ENCODE measurements around the gene FH.

DNA sequence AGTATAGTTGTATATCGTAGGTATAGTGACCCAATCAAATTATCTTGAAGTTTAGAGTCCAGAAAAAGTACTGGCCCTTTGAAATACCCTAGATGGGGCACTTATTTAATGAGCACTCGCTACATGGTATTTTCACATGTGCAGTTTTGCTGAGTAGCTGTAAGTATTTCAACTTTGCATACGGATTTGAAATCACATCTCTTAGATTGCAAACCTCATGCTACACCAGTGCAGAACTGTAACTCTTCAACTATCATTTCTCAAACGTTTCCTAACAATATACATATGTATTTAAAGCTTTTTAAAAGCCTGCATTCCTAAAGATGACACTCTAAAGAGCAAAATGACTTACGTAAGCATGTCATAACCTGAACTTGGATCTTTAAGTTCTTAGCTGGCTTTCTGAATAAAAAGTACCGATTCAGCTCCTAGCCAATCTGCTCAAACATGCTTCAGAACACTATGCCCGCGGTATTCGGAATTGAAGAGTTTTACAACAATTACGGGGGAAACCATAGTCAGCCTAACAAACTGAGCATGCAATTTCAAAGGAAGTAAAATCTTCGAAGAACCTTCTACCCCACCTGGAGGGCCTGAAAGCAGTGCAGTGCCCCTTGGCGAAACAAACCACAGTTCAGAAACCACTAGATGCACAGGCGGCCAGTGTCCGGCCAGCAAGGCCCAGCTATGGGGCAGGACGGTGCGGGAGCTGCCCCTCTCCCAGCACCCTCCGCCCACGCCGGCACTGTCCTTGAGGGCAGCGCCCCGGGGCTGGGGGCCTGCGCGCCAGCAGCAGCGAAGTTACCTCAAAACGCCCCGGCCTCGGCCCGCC is 863 bp downstream of the FH start:
- TF ChIP-seq, protein P1, sequence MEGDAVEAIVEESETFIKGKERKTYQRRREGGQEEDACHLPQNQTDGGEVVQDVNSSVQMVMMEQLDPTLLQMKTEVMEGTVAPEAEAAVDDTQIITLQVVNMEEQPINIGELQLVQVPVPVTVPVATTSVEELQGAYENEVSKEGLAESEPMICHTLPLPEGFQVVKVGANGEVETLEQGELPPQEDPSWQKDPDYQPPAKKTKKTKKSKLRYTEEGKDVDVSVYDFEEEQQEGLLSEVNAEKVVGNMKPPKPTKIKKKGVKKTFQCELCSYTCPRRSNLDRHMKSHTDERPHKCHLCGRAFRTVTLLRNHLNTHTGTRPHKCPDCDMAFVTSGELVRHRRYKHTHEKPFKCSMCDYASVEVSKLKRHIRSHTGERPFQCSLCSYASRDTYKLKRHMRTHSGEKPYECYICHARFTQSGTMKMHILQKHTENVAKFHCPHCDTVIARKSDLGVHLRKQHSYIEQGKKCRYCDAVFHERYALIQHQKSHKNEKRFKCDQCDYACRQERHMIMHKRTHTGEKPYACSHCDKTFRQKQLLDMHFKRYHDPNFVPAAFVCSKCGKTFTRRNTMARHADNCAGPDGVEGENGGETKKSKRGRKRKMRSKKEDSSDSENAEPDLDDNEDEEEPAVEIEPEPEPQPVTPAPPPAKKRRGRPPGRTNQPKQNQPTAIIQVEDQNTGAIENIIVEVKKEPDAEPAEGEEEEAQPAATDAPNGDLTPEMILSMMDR (IDR thresholded peaks at IDR 0.05): no peak
- TF ChIP-seq POLR2A (IDR thresholded peaks at IDR 0.05) (no peak), POLR2AphosphoS5 (IDR thresholded peaks at IDR 0.05) (no peak)
